Endothelial cell of umbilical vein (primary cell): Measurements from ENCODE around the gene WDR93. TPM values are rescaled to one million over a fixed set of nuclear protein-coding genes. Genes with fewer than 3 reads are reported as not detected.

ENCODE experiments used
- polyA plus RNA-seq, 4 experiments: library from polyadenylated mRNA; depleted of rRNA in 3 of 4; stranded (reverse) in 3 of 4; unstranded in 1 of 4; fragments of >200 nt; gene quantifications; 2 replicates each; pipeline versions ENCODE4 v1.2.1 to v1.2.3, GENCODE V29; 2011 to 2012; ENCODE audit warnings: missing spikeins in 1 of 4
- small RNA-seq: library from RNA; depleted of rRNA; stranded (forward); fragments of <200 nt; gene quantifications from one replicate; pipeline ENCODE3, GENCODE V24; 2012; ENCODE audit warnings: low replicate concordance, low read depth; ENCODE audit not compliant: insufficient read depth, insufficient read length
- total RNA-seq: library from RNA; stranded (reverse); gene quantifications from 2 replicates; pipeline ENCODE4 v1.2.3, GENCODE V29; 2021

WDR93 gene
- total and polyA plus RNA-seq, 2 donors (not counting 3 experiments of a cell fraction or from before 2014, with no cell fraction given): 0.07 TPM; not detected in 1

Small RNA genes within 50 kb of the gene (small RNA-seq; reads per million reads assigned to genes)
- not detected for gene RNU6-132P

Other genes starting within 250 kb of the WDR93 start
- gene RHCG, start 194.2 kb upstream of the WDR93 start, total RNA-seq: not detected in 2 replicates
- not detected in 2 replicates for gene RHCG, start 194.2 kb upstream of the WDR93 start, polyA plus RNA-seq
- gene TICRR, start 115.3 kb upstream of the WDR93 start, total RNA-seq: 19.4 and 20.5 TPM in 2 replicates
- 4.8 and 4.9 TPM in 2 replicates for gene TICRR, start 115.3 kb upstream of the WDR93 start, polyA plus RNA-seq
- 11.3 and 13.1 TPM in 2 replicates for gene KIF7, start 35.3 kb upstream of the WDR93 start, total RNA-seq
- gene KIF7, start 35.3 kb upstream of the WDR93 start, polyA plus RNA-seq: 4.2 and 4.3 TPM in 2 replicates
- gene PLIN1, start 11.4 kb upstream of the WDR93 start, total RNA-seq: 0.12 TPM in 1 of 2 replicates, not detected in the other
- 0.07 and 0.08 TPM in 2 replicates for gene PLIN1, start 11.4 kb upstream of the WDR93 start, polyA plus RNA-seq
- gene PEX11A, start 57 bp upstream of the WDR93 start, total RNA-seq: 3.2 and 3.7 TPM in 2 replicates
- 4.3 and 4.4 TPM in 2 replicates for gene PEX11A, start 57 bp upstream of the WDR93 start, polyA plus RNA-seq
- 1.0 and 1.7 TPM in 2 replicates for gene MESP1, start 60.4 kb downstream of the WDR93 start, total RNA-seq
- 0.68 and 1.0 TPM in 2 replicates for gene MESP1, start 60.4 kb downstream of the WDR93 start, polyA plus RNA-seq
- 0.42 TPM in 1 of 2 replicates, not detected in the other for gene MESP2, start 85.5 kb downstream of the WDR93 start, total RNA-seq
- 0.21 and 0.43 TPM in 2 replicates for gene MESP2, start 85.5 kb downstream of the WDR93 start, polyA plus RNA-seq
- gene ANPEP, start 124.0 kb downstream of the WDR93 start, total RNA-seq: 199 and 221 TPM in 2 replicates
- 177 and 190 TPM in 2 replicates for gene ANPEP, start 124.0 kb downstream of the WDR93 start, polyA plus RNA-seq
- 20.4 and 31.1 TPM in 2 replicates for gene AP3S2, start 203.2 kb downstream of the WDR93 start, total RNA-seq
- gene AP3S2, start 203.2 kb downstream of the WDR93 start, polyA plus RNA-seq: 8.8 and 14.6 TPM in 2 replicates
- gene ARPIN, start 222.1 kb downstream of the WDR93 start, total RNA-seq: 18.7 and 23.3 TPM in 2 replicates
- gene ARPIN, start 222.1 kb downstream of the WDR93 start, polyA plus RNA-seq: 9.0 and 13.0 TPM in 2 replicates